Liver (tissue), 3 donors: ENCODE measurements around the gene LAMTOR5.

Experiments
- ATF3 ChIP-seq: IDR thresholded peaks from 2 replicates; pipeline ENCODE4 v1.6.1; 2016; ENCODE audit warnings: antibody characterized with exemption
- EGR1 ChIP-seq, 2 donors: IDR thresholded peaks; 2 replicates each; pipeline ENCODE4 v1.6.1; 2016 to 2018; ENCODE audit warnings: antibody characterized with exemption in 2 of 2, low read depth in 2 of 2
- GABPA ChIP-seq, 2 donors: IDR thresholded peaks in 1 of 2; conservative IDR thresholded peaks in 1 of 2; 2 replicates each; pipeline ENCODE4 v1.6.1; 2016; ENCODE audit warnings: antibody characterized with exemption in 2 of 2, mild to moderate bottlenecking in 1 of 2, moderate library complexity in 1 of 2
- JUND ChIP-seq, 2 donors: IDR thresholded peaks; 2 replicates each; pipeline ENCODE4 v1.6.1; 2016; ENCODE audit warnings: antibody characterized with exemption in 2 of 2
- NR2F2 ChIP-seq: IDR thresholded peaks from 2 replicates; pipeline ENCODE4 v1.6.1; 2016; ENCODE audit warnings: antibody characterized with exemption
- RXRA ChIP-seq, 2 donors: IDR thresholded peaks; 2 replicates each; pipeline ENCODE4 v1.6.1; 2017 to 2018; ENCODE audit warnings: antibody characterized with exemption in 2 of 2, mild to moderate bottlenecking in 1 of 2
- TAF1 ChIP-seq: conservative IDR thresholded peaks from 2 replicates; pipeline ENCODE4 v1.6.1; 2016; ENCODE audit warnings: antibody characterized with exemption, mild to moderate bottlenecking
- YY1 ChIP-seq: IDR thresholded peaks from 2 replicates; pipeline ENCODE4 v1.6.1; 2016; ENCODE audit warnings: antibody characterized with exemption, mild to moderate bottlenecking
- TF ChIP-seq, protein P1 (sequence below): fragments of 150-350 bp; IDR thresholded peaks from 2 replicates; pipeline ENCODE4 v1.5.1; 2017; ENCODE audit warnings: improper control_type of control experiment, low read depth, low read length; ENCODE audit not compliant: missing input control
- TF ChIP-seq, protein P2 (sequence below): IDR thresholded peaks from 2 replicates; pipeline ENCODE4 v1.6.1; 2016; ENCODE audit warnings: antibody characterized with exemption, mild to moderate bottlenecking
- donor health status: healthy.
- donor health status: healthy.

DNA sequence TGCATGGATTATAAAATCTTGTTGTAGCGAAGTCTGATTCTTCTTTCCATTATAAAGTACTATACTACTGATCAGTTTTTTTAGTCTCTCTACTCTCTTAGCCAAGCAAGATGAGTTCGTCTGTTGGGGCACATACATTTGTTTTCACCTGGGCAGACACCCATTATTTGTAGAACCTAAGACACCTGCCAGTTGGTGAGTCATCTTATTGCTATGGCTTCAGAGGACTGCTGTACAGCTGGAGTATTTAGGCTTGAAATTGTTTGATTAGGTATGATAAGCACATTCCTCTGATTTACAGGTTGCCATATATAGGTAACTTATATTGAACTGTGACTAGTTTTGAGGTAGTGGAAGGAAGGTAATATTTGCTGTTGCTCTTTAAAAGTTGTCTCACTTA, 51.1 kb downstream of the LAMTOR5 start:
- TF ChIP-seq, protein P1, sequence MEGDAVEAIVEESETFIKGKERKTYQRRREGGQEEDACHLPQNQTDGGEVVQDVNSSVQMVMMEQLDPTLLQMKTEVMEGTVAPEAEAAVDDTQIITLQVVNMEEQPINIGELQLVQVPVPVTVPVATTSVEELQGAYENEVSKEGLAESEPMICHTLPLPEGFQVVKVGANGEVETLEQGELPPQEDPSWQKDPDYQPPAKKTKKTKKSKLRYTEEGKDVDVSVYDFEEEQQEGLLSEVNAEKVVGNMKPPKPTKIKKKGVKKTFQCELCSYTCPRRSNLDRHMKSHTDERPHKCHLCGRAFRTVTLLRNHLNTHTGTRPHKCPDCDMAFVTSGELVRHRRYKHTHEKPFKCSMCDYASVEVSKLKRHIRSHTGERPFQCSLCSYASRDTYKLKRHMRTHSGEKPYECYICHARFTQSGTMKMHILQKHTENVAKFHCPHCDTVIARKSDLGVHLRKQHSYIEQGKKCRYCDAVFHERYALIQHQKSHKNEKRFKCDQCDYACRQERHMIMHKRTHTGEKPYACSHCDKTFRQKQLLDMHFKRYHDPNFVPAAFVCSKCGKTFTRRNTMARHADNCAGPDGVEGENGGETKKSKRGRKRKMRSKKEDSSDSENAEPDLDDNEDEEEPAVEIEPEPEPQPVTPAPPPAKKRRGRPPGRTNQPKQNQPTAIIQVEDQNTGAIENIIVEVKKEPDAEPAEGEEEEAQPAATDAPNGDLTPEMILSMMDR: no peak
- no peak for TF ChIP-seq NR2F2
- no peak for TF ChIP-seq RXRA (IDR thresholded peaks at IDR 0.05)
- peak in 1 of 2 donors; percentile 68 for TF ChIP-seq JUND (IDR thresholded peaks at IDR 0.05)
- no peak for TF ChIP-seq GABPA (IDR thresholded peaks at IDR 0.05 in 1 of 2, conservative IDR thresholded peaks at IDR 0.05 in 1 of 2)
- TF ChIP-seq, protein P2, sequence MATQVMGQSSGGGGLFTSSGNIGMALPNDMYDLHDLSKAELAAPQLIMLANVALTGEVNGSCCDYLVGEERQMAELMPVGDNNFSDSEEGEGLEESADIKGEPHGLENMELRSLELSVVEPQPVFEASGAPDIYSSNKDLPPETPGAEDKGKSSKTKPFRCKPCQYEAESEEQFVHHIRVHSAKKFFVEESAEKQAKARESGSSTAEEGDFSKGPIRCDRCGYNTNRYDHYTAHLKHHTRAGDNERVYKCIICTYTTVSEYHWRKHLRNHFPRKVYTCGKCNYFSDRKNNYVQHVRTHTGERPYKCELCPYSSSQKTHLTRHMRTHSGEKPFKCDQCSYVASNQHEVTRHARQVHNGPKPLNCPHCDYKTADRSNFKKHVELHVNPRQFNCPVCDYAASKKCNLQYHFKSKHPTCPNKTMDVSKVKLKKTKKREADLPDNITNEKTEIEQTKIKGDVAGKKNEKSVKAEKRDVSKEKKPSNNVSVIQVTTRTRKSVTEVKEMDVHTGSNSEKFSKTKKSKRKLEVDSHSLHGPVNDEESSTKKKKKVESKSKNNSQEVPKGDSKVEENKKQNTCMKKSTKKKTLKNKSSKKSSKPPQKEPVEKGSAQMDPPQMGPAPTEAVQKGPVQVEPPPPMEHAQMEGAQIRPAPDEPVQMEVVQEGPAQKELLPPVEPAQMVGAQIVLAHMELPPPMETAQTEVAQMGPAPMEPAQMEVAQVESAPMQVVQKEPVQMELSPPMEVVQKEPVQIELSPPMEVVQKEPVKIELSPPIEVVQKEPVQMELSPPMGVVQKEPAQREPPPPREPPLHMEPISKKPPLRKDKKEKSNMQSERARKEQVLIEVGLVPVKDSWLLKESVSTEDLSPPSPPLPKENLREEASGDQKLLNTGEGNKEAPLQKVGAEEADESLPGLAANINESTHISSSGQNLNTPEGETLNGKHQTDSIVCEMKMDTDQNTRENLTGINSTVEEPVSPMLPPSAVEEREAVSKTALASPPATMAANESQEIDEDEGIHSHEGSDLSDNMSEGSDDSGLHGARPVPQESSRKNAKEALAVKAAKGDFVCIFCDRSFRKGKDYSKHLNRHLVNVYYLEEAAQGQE: no peak
- no peak for TF ChIP-seq TAF1
- no peak for TF ChIP-seq ATF3
- no peak for TF ChIP-seq EGR1 (IDR thresholded peaks at IDR 0.05; ENCODE audit: low read depth in 2 of 2)
- TF ChIP-seq YY1: no peak
